ENCODE measurements around the gene RAI1.
A peak's percentile ranks its signal among the peaks of the same experiment; 100 is the strongest.

RAI1 gene

DNA sequence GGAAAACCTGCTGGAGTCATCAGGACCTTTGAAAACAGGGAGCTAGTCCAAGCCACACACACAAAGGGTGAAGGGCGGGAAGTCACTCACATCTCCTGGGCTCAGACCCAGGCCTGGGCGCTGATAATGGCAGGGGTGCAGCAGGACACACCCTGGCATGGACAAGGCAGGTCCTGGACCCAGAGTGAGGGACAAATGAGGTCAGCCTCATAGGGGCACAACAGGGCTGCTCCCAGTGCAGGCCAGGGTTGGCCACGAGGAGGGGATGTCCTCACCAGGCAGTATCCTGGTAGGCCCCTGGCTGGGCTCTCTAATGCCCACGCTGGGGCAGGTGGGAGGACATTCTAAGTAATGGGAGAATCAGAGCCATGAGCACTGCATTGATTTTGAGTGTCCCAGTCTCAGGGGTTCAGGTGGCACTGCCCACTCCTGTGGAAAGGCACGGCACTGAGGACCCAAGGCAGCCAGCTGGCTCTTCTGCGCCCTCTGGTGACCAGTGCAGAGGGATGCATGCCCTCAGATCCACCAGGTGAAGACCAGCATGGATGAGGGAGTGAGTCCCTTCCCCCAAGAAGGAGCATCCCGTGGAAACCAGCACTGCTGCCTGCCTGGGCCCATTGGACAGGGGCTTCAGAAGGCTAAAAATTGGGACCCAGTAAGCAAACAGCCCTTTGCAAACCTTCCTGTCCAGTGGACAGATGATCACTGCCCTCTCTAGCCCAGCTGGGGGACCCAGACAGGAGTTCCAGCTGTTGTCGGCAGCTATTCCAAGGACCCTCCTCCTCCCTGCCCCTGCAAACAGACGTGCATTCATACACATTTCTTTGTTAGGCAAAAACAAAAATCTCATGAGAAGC lies 178.9 kb downstream of the RAI1 start (continued):
- TF ChIP-seq, protein P1, sequence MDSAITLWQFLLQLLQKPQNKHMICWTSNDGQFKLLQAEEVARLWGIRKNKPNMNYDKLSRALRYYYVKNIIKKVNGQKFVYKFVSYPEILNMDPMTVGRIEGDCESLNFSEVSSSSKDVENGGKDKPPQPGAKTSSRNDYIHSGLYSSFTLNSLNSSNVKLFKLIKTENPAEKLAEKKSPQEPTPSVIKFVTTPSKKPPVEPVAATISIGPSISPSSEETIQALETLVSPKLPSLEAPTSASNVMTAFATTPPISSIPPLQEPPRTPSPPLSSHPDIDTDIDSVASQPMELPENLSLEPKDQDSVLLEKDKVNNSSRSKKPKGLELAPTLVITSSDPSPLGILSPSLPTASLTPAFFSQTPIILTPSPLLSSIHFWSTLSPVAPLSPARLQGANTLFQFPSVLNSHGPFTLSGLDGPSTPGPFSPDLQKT (IDR thresholded peaks at IDR 0.05; ENCODE audit: borderline replicate concordance, low read depth, low read length): no peak
- TF ChIP-seq ZNF560 (tag by site-specific recombination; IDR thresholded peaks at IDR 0.05; ENCODE audit: borderline replicate concordance) (no peak), ZEB2 (tag by site-specific recombination; IDR thresholded peaks at IDR 0.05) (peak; percentile 61), ZNF830 (tag by site-specific recombination; IDR thresholded peaks at IDR 0.05; ENCODE audit: low read depth) (no peak), ZNF621 (tag by site-specific recombination; IDR thresholded peaks at IDR 0.05) (no peak), ZNF132 (tag by site-specific recombination; IDR thresholded peaks at IDR 0.05; ENCODE audit: borderline replicate concordance) (no peak), ZIC2 (tag by site-specific recombination; IDR thresholded peaks at IDR 0.05) (no peak), KLF8 (tag by site-specific recombination; IDR thresholded peaks at IDR 0.05) (no peak), HOXD13 (CRISPR knock-in tag; IDR thresholded peaks at IDR 0.05; ENCODE audit: borderline replicate concordance) (no peak), KLF16 (tag by site-specific recombination; IDR thresholded peaks at IDR 0.05) (no peak), ZNF843 (tag by site-specific recombination; IDR thresholded peaks at IDR 0.05) (no peak), ZNF335 (tag by site-specific recombination; conservative IDR thresholded peaks at IDR 0.05) (peak; percentile 81), ZNF391 (tag by site-specific recombination; IDR thresholded peaks at IDR 0.05; ENCODE audit: borderline replicate concordance, low read depth) (peak; percentile 32; the same call in 1 of the 2 replicates), ZNF341 (tag by site-specific recombination; IDR thresholded peaks at IDR 0.05; ENCODE audit: low read depth) (peak; percentile 96), ZNF626 (tag by site-specific recombination; IDR thresholded peaks at IDR 0.05) (no peak), YY1 (tag by site-specific recombination; IDR thresholded peaks at IDR 0.05) (no peak), ZNF501 (tag by site-specific recombination; IDR thresholded peaks at IDR 0.05) (no peak), ZNF704 (tag by site-specific recombination; IDR thresholded peaks at IDR 0.05) (no peak)
- TF ChIP-seq, protein P2, sequence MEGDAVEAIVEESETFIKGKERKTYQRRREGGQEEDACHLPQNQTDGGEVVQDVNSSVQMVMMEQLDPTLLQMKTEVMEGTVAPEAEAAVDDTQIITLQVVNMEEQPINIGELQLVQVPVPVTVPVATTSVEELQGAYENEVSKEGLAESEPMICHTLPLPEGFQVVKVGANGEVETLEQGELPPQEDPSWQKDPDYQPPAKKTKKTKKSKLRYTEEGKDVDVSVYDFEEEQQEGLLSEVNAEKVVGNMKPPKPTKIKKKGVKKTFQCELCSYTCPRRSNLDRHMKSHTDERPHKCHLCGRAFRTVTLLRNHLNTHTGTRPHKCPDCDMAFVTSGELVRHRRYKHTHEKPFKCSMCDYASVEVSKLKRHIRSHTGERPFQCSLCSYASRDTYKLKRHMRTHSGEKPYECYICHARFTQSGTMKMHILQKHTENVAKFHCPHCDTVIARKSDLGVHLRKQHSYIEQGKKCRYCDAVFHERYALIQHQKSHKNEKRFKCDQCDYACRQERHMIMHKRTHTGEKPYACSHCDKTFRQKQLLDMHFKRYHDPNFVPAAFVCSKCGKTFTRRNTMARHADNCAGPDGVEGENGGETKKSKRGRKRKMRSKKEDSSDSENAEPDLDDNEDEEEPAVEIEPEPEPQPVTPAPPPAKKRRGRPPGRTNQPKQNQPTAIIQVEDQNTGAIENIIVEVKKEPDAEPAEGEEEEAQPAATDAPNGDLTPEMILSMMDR (tag by site-specific recombination; IDR thresholded peaks at IDR 0.05): peak; percentile 97
- TF ChIP-seq, protein P3, sequence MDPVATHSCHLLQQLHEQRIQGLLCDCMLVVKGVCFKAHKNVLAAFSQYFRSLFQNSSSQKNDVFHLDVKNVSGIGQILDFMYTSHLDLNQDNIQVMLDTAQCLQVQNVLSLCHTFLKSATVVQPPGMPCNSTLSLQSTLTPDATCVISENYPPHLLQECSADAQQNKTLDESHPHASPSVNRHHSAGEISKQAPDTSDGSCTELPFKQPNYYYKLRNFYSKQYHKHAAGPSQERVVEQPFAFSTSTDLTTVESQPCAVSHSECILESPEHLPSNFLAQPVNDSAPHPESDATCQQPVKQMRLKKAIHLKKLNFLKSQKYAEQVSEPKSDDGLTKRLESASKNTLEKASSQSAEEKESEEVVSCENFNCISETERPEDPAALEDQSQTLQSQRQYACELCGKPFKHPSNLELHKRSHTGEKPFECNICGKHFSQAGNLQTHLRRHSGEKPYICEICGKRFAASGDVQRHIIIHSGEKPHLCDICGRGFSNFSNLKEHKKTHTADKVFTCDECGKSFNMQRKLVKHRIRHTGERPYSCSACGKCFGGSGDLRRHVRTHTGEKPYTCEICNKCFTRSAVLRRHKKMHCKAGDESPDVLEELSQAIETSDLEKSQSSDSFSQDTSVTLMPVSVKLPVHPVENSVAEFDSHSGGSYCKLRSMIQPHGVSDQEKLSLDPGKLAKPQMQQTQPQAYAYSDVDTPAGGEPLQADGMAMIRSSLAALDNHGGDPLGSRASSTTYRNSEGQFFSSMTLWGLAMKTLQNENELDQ (tag by site-specific recombination; IDR thresholded peaks at IDR 0.05; ENCODE audit: low read depth): no peak
- TF ChIP-seq, protein P4, sequence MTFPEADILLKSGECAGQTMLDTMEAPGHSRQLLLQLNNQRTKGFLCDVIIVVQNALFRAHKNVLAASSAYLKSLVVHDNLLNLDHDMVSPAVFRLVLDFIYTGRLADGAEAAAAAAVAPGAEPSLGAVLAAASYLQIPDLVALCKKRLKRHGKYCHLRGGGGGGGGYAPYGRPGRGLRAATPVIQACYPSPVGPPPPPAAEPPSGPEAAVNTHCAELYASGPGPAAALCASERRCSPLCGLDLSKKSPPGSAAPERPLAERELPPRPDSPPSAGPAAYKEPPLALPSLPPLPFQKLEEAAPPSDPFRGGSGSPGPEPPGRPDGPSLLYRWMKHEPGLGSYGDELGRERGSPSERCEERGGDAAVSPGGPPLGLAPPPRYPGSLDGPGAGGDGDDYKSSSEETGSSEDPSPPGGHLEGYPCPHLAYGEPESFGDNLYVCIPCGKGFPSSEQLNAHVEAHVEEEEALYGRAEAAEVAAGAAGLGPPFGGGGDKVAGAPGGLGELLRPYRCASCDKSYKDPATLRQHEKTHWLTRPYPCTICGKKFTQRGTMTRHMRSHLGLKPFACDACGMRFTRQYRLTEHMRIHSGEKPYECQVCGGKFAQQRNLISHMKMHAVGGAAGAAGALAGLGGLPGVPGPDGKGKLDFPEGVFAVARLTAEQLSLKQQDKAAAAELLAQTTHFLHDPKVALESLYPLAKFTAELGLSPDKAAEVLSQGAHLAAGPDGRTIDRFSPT (tag by site-specific recombination; IDR thresholded peaks at IDR 0.05): peak; percentile 86
- TF ChIP-seq, protein P5, sequence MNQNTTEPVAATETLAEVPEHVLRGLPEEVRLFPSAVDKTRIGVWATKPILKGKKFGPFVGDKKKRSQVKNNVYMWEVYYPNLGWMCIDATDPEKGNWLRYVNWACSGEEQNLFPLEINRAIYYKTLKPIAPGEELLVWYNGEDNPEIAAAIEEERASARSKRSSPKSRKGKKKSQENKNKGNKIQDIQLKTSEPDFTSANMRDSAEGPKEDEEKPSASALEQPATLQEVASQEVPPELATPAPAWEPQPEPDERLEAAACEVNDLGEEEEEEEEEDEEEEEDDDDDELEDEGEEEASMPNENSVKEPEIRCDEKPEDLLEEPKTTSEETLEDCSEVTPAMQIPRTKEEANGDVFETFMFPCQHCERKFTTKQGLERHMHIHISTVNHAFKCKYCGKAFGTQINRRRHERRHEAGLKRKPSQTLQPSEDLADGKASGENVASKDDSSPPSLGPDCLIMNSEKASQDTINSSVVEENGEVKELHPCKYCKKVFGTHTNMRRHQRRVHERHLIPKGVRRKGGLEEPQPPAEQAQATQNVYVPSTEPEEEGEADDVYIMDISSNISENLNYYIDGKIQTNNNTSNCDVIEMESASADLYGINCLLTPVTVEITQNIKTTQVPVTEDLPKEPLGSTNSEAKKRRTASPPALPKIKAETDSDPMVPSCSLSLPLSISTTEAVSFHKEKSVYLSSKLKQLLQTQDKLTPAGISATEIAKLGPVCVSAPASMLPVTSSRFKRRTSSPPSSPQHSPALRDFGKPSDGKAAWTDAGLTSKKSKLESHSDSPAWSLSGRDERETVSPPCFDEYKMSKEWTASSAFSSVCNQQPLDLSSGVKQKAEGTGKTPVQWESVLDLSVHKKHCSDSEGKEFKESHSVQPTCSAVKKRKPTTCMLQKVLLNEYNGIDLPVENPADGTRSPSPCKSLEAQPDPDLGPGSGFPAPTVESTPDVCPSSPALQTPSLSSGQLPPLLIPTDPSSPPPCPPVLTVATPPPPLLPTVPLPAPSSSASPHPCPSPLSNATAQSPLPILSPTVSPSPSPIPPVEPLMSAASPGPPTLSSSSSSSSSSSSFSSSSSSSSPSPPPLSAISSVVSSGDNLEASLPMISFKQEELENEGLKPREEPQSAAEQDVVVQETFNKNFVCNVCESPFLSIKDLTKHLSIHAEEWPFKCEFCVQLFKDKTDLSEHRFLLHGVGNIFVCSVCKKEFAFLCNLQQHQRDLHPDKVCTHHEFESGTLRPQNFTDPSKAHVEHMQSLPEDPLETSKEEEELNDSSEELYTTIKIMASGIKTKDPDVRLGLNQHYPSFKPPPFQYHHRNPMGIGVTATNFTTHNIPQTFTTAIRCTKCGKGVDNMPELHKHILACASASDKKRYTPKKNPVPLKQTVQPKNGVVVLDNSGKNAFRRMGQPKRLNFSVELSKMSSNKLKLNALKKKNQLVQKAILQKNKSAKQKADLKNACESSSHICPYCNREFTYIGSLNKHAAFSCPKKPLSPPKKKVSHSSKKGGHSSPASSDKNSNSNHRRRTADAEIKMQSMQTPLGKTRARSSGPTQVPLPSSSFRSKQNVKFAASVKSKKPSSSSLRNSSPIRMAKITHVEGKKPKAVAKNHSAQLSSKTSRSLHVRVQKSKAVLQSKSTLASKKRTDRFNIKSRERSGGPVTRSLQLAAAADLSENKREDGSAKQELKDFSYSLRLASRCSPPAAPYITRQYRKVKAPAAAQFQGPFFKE (tag by site-specific recombination; IDR thresholded peaks at IDR 0.05; ENCODE audit: borderline replicate concordance): no peak
- TF ChIP-seq, protein P6, sequence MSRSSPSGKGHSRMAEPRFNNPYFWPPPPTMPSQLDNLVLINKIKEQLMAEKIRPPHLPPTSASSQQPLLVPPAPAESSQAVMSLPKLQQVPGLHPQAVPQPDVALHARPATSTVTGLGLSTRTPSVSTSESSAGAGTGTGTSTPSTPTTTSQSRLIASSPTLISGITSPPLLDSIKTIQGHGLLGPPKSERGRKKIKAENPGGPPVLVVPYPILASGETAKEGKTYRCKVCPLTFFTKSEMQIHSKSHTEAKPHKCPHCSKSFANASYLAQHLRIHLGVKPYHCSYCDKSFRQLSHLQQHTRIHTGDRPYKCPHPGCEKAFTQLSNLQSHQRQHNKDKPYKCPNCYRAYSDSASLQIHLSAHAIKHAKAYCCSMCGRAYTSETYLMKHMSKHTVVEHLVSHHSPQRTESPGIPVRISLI (tag by site-specific recombination; IDR thresholded peaks at IDR 0.05): no peak

Data from HEK293 (cell line).